ENCODE measurements around the gene SLC40A1.

DNA sequence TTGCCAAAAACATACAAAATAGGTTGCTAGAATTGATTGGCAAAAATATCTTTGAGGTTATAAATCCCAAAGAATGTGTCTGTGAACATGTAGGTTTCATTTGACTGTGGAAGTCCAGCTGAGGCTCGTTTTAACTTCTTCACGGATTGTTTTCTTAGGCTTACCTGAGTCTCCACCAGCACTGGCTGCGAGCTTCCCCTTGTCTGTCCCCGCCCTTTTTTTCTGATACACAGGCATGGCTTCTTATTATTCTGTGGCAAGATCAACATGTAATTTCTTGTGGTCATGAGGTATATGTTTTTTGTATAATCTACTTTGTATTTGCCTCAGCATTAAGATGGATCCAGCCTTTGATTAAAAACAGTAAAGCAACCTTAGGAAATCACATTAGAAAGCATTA is 7.2 kb upstream of the SLC40A1 start:
- TF ChIP-seq, protein P1, sequence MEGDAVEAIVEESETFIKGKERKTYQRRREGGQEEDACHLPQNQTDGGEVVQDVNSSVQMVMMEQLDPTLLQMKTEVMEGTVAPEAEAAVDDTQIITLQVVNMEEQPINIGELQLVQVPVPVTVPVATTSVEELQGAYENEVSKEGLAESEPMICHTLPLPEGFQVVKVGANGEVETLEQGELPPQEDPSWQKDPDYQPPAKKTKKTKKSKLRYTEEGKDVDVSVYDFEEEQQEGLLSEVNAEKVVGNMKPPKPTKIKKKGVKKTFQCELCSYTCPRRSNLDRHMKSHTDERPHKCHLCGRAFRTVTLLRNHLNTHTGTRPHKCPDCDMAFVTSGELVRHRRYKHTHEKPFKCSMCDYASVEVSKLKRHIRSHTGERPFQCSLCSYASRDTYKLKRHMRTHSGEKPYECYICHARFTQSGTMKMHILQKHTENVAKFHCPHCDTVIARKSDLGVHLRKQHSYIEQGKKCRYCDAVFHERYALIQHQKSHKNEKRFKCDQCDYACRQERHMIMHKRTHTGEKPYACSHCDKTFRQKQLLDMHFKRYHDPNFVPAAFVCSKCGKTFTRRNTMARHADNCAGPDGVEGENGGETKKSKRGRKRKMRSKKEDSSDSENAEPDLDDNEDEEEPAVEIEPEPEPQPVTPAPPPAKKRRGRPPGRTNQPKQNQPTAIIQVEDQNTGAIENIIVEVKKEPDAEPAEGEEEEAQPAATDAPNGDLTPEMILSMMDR (IDR thresholded peaks at IDR 0.05): no peak
- no peak for TF ChIP-seq POLR2A (IDR thresholded peaks at IDR 0.05)
